ENCODE results near the gene RFNG.

DNA sequence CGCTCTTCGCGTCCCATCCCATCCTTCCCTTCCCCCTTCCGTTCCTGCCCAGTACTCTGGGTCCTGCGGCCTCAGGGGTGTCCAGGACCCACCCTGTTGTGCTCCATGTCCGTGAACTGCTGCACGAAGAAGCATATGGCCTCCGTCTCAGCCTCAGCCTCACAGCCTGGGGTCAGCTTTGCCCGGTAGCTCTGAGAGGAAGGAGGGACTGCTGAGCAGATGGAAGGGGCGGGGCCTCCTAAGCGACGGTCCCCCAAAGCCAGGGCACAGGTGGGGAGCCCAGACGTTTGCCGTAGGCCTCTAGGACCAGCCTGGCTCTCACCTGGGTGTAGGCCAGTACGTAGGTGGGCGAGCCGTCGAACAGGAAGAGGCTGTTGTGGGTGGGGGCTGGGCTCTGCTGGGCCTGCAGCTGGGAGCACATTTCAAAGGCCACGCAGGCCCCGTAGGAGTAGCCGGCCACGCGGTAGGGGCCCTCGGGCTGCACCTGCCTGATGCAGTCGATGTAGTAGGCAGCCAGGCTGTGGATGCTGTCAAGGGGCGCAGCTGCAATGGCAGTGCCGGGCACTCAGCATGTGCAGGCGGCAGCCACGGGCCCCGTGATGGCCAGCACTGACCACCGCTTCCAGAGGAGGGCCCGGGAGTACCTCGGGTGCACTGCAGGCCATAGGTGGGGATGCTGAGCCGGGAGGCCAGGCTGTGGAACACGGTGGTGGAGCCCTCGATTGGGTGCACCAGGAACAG is 28.6 kb upstream of the RFNG start:
- TF ChIP-seq, protein P1, sequence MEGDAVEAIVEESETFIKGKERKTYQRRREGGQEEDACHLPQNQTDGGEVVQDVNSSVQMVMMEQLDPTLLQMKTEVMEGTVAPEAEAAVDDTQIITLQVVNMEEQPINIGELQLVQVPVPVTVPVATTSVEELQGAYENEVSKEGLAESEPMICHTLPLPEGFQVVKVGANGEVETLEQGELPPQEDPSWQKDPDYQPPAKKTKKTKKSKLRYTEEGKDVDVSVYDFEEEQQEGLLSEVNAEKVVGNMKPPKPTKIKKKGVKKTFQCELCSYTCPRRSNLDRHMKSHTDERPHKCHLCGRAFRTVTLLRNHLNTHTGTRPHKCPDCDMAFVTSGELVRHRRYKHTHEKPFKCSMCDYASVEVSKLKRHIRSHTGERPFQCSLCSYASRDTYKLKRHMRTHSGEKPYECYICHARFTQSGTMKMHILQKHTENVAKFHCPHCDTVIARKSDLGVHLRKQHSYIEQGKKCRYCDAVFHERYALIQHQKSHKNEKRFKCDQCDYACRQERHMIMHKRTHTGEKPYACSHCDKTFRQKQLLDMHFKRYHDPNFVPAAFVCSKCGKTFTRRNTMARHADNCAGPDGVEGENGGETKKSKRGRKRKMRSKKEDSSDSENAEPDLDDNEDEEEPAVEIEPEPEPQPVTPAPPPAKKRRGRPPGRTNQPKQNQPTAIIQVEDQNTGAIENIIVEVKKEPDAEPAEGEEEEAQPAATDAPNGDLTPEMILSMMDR (IDR thresholded peaks at IDR 0.05; ENCODE audit: insufficient read depth, low read length, poor library complexity, severe bottlenecking): no peak
- TF ChIP-seq EZH2phosphoT487 (conservative IDR thresholded peaks at IDR 0.05; ENCODE audit: low read length): no peak

All from SU-DHL-6 (cell line).